SKM-1 treated with dmso at 0.1 percent for 144 hours (cell line): ENCODE measurements around the gene ZFP69B.

Experiments
- DNase-seq: peaks from one replicate; lab custom pipeline; 2025; ENCODE audit not compliant: unreplicated experiment; lab: John Stamatoyannopoulos, UW

The ZFP69B gene

GRCh38 chr1:40449684-40450494, at the start of gene ZFP69B:
Gene ZFP69B, plus strand, starts transcription at chr1:40450476. Its CDS starts 486 bp downstream, at chr1:40450962.
- peak; percentile 80 for DNase-seq

GRCh38 chr1:40401473-40402201, 48.6 kb upstream of the ZFP69B start:
- no peak for DNase-seq

- DNase-seq = peak; percentile 44
Observed at GRCh38 chr1:40404670-40405462, 45.4 kb upstream of the ZFP69B start.

GRCh38 chr1:40405812-40406211, 44.5 kb upstream of the ZFP69B start:
- no peak for DNase-seq

- DNase-seq = no peak
Observed at GRCh38 chr1:40407453-40407852, 42.8 kb upstream of the ZFP69B start.

GRCh38 chr1:40409467-40409866, 40.8 kb upstream of the ZFP69B start:
- DNase-seq = no peak

- no peak for DNase-seq
Observed at GRCh38 chr1:40411294-40411693, 39.0 kb upstream of the ZFP69B start.

GRCh38 chr1:40411843-40412242, 38.4 kb upstream of the ZFP69B start:
- DNase-seq = no peak

GRCh38 chr1:40413527-40414252, 36.6 kb upstream of the ZFP69B start:
- no peak for DNase-seq

GRCh38 chr1:40414331-40414730, 35.9 kb upstream of the ZFP69B start:
- no peak for DNase-seq

GRCh38 chr1:40416709-40417108, 33.6 kb upstream of the ZFP69B start:
- DNase-seq = no peak

GRCh38 chr1:40421431-40422384, 28.6 kb upstream of the ZFP69B start:
- DNase-seq = peak; percentile 59

GRCh38 chr1:40422630-40423263, 27.5 kb upstream of the ZFP69B start:
- DNase-seq = no peak

GRCh38 chr1:40423264-40423642, 27.0 kb upstream of the ZFP69B start:
- peak; percentile 52 for DNase-seq

- no peak for DNase-seq
Observed at GRCh38 chr1:40423951-40424618, 26.2 kb upstream of the ZFP69B start.

- peak; percentile 31 for DNase-seq
Observed at GRCh38 chr1:40425198-40425597, 25.1 kb upstream of the ZFP69B start.

- no peak for DNase-seq
Observed at GRCh38 chr1:40431385-40431784, 18.9 kb upstream of the ZFP69B start.

GRCh38 chr1:40432644-40433390, 17.5 kb upstream of the ZFP69B start:
- no peak for DNase-seq
